Spleen (tissue), 7 donors: ENCODE measurements around the gene TRPV4.

Experiments used
- CTCF ChIP-seq, 11 experiments: fragments of 200-600 bp in 7 of 11; fragments of 450-650 bp in 4 of 11; sonication (generic) in 4 of 11; IDR thresholded peaks in 8 of 11; conservative IDR thresholded peaks in 3 of 11; 1 replicate in 7 of 11; 2 replicates in 4 of 11; pipeline versions ENCODE4 v1.4.0 to v1.8.0; 2016 to 2021; ENCODE audit warnings: antibody characterized with exemption in 11 of 11, inconsistent platforms in 4 of 11, mild to moderate bottlenecking in 1 of 11
- POLR2A ChIP-seq, 3 donors: fragments of 450-650 bp; IDR thresholded peaks; one replicate each; pipeline ENCODE4 v1.5.1; 2017; ENCODE audit warnings: antibody characterized with exemption in 3 of 3, mild to moderate bottlenecking in 1 of 3
- donor health status: DM: no; HTN: no; CAD: no; lungs with moderate emphysema.
- donor health status: DM: no; HTN: no; CAD: no.
- donor health status: DM: no; HTN: no; CAD: no.

DNA sequence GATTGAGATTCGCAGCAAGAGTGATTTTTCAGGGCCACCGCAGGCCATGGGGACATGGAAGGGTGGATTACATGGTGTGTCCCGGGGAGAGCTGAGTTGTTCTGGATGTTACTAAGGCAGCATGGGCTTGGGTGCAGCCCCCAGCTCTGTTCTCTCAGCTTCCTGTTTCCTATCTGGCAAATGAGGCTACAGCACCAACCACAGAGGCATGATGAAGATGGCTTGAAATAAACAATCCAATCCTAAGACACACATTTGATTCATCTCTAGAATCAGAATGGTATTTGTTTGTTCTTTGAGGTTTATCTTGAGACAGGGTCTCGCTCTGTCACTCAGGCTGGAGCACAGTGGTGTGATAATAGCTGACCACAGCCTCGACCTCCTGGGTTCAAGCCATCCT, 25.6 kb upstream of the TRPV4 start:
- TF ChIP-seq CTCF (IDR thresholded peaks at IDR 0.05 in 8 of 11, conservative IDR thresholded peaks at IDR 0.05 in 3 of 11) (no peak), POLR2A (IDR thresholded peaks at IDR 0.05) (no peak)
